GM21576 (cell line): Measurements from ENCODE around the gene PTCHD4.

Experiments used
- ATAC-seq: cut with Tn5 transposase; IDR thresholded peaks from one replicate; pipeline ENCODE4 v1.9.1; 2021; ENCODE audit warnings: mild to moderate bottlenecking, moderate library complexity; ENCODE audit not compliant: unreplicated experiment

PTCHD4 gene

GRCh38 chr6:48100588-48100895 lies 10.5 kb downstream of the PTCHD4 start:
- ATAC-seq: no peak

GRCh38 chr6:48099713-48100587 lies 11.0 kb downstream of the PTCHD4 start:
- no peak for ATAC-seq

GRCh38 chr6:48098923-48099322 lies 12.1 kb downstream of the PTCHD4 start:
- no peak for ATAC-seq

GRCh38 chr6:48092550-48093217 lies 18.3 kb downstream of the PTCHD4 start:
- no peak for ATAC-seq

- no peak for ATAC-seq
Observed at GRCh38 chr6:48090546-48090945, 20.5 kb downstream of the PTCHD4 start.

GRCh38 chr6:48087448-48087847 lies 23.5 kb downstream of the PTCHD4 start:
- ATAC-seq: no peak

- ATAC-seq: no peak
Observed at GRCh38 chr6:48086187-48086586, 24.8 kb downstream of the PTCHD4 start.

GRCh38 chr6:48085131-48085741 lies 25.8 kb downstream of the PTCHD4 start:
- no peak for ATAC-seq

GRCh38 chr6:48084201-48084600 lies 26.8 kb downstream of the PTCHD4 start:
- no peak for ATAC-seq

- ATAC-seq: no peak
Observed at GRCh38 chr6:48080227-48081009, 30.6 kb downstream of the PTCHD4 start.

GRCh38 chr6:48078120-48078519 lies 32.9 kb downstream of the PTCHD4 start:
- ATAC-seq: no peak

GRCh38 chr6:48075181-48075580 lies 35.8 kb downstream of the PTCHD4 start:
- ATAC-seq: no peak

GRCh38 chr6:48073976-48074767 lies 36.8 kb downstream of the PTCHD4 start:
- ATAC-seq: no peak

- ATAC-seq: no peak
Observed at GRCh38 chr6:48071833-48072232, 39.2 kb downstream of the PTCHD4 start.

GRCh38 chr6:48069280-48069679 lies 41.7 kb downstream of the PTCHD4 start:
- ATAC-seq: no peak

- no peak for ATAC-seq
Observed at GRCh38 chr6:48068278-48069251, 42.4 kb downstream of the PTCHD4 start.

GRCh38 chr6:48067886-48068277 lies 43.1 kb downstream of the PTCHD4 start:
- ATAC-seq: no peak

GRCh38 chr6:48067148-48067712 lies 43.8 kb downstream of the PTCHD4 start:
- no peak for ATAC-seq
